HCT116 (cell line): ENCODE results near the gene PCCB. TPM values are rescaled to one million over a fixed set of nuclear protein-coding genes. Genes with fewer than 3 reads are reported as not detected.

Experiments used
- ATAC-seq: fragments of 200-7000 bp; cut with Tn5 transposase; 2 replicates; pipeline ENCODE4 v1.9.1; 2020; ENCODE audit warnings: mild to moderate bottlenecking, moderate library complexity
- BruUV-seq: library from RNA; stranded (reverse); fragments of 400-500 nt; replicated peaks from 2 replicates; lab custom pipeline; 2021; lab: Mats Ljungman, UMichigan
- CTCF ChIA-PET: fragments of 300-600 bp; sonication (Branson Sonifier 250); formaldehyde crosslinking; loops from one replicate; lab custom pipeline; 2021; ENCODE audit warnings: antibody characterized with exemption; lab: Charles Lee
- POLR2A ChIA-PET: fragments of 300-600, 350-600 bp; sonication (Branson Sonifier 250); formaldehyde crosslinking; loops from one replicate; lab custom pipeline; 2021; ENCODE audit warnings: antibody characterized with exemption; lab: Charles Lee
- RAD21 ChIA-PET, 2 experiments: fragments of 300-600 bp; sonication (Branson Sonifier 250); formaldehyde crosslinking; loops; one replicate each; lab custom pipeline; 2023; ENCODE audit warnings: low total read pairs in 2 of 2; ENCODE audit not compliant: uncharacterized antibody in 2 of 2, unreplicated experiment in 2 of 2, low non-redundant PET in 1 of 2; lab: Charles Lee
- DNase-seq: peaks from one replicate; pipeline ENCODE4 v3.0.0-alpha.2; 2010; ENCODE audit warnings: low read depth, low spot score
- H2AFZ ChIP-seq: fragments of 200-600 bp; shearing (Covaris generic), sonication (generic); 2 replicates; pipeline ENCODE4 v1.6.1; 2017; ENCODE audit warnings: low read depth, mixed run types, mixed read lengths, antibody characterized with exemption, low read length; ENCODE audit not compliant: poor library complexity, severe bottlenecking
- H3K27ac ChIP-seq: 2 replicates; pipeline ENCODE4 v1.5.1; 2012; ENCODE audit warnings: low read depth, low read length
- H3K27me3 ChIP-seq: fragments of 200-600 bp; sonication (generic); 2 replicates; pipeline ENCODE4 v1.6.1; 2016; ENCODE audit warnings: mixed run types, low read length, mixed read lengths; ENCODE audit not compliant: insufficient read depth
- H3K36me3 ChIP-seq, 2 experiments: fragments of 200-500 bp in 1 of 2; fragments of 200-600 bp in 1 of 2; sonication (Bioruptor generic) in 1 of 2; sonication (generic) in 1 of 2; 2 replicates each; pipeline versions ENCODE4 v1.5.1 to v1.6.1; 2014 to 2016; ENCODE audit warnings: low read length in 2 of 2, inconsistent platforms in 1 of 2, mixed read lengths in 1 of 2, mixed run types in 1 of 2; ENCODE audit not compliant: insufficient read depth in 2 of 2, control insufficient read depth in 1 of 2
- H3K4me1 ChIP-seq, 2 experiments: fragments of 200-600 bp in 1 of 2; sonication (generic) in 1 of 2; 2 replicates each; pipeline versions ENCODE4 v1.5.1 to v1.6.1; 2012 to 2017; ENCODE audit warnings: low read length in 2 of 2, inconsistent platforms in 1 of 2, mild to moderate bottlenecking in 1 of 2, mixed read lengths in 1 of 2, mixed run types in 1 of 2, moderate library complexity in 1 of 2; ENCODE audit not compliant: insufficient read depth in 2 of 2, control insufficient read depth in 1 of 2
- H3K4me2 ChIP-seq: fragments of 200-600 bp; sonication (generic); 2 replicates; pipeline ENCODE4 v1.6.1; 2017; ENCODE audit warnings: mixed run types, low read length, mixed read lengths
- H3K4me3 ChIP-seq, 2 experiments: fragments of 200-600 bp in 1 of 2; sonication (generic) in 1 of 2; replicated peaks in 1 of 2; 2 replicates each; pipeline ENCODE4 v1.5.1; 2011 to 2016; ENCODE audit warnings: low read length in 2 of 2, control low read depth in 1 of 2, low read depth in 1 of 2, mild to moderate bottlenecking in 1 of 2, mixed read lengths in 1 of 2, mixed run types in 1 of 2
- H3K79me2 ChIP-seq: fragments of 200-600 bp; sonication (generic); 2 replicates; pipeline ENCODE4 v1.6.1; 2017; ENCODE audit warnings: mild to moderate bottlenecking, mixed run types, low read length, moderate library complexity, mixed read lengths; ENCODE audit not compliant: insufficient read depth
- H3K9ac ChIP-seq: fragments of 200-600 bp; sonication (generic); 2 replicates; pipeline ENCODE4 v1.6.1; 2016; ENCODE audit warnings: low read length, mixed read lengths
- H3K9me2 ChIP-seq: fragments of 200-600 bp; sonication (generic), shearing (Covaris generic); 2 replicates; pipeline ENCODE4 v1.6.1; 2017; ENCODE audit warnings: mixed run types, mild to moderate bottlenecking, moderate library complexity; ENCODE audit not compliant: insufficient read depth
- H3K9me3 ChIP-seq, 2 experiments: fragments of 200-500 bp in 1 of 2; fragments of 200-600 bp in 1 of 2; sonication (Bioruptor generic) in 1 of 2; sonication (generic) in 1 of 2; 2 replicates each; pipeline ENCODE4 v1.6.1; 2014 to 2017; ENCODE audit warnings: low read length in 2 of 2, mixed read lengths in 2 of 2, inconsistent platforms in 1 of 2, low read depth in 1 of 2, mild to moderate bottlenecking in 1 of 2, mixed run types in 1 of 2, moderate library complexity in 1 of 2; ENCODE audit not compliant: control insufficient read depth in 1 of 2, insufficient read depth in 1 of 2
- H4K20me1 ChIP-seq: fragments of 200-600 bp; sonication (generic), shearing (Covaris generic); 2 replicates; pipeline ENCODE4 v1.6.1; 2017; ENCODE audit warnings: mixed run types, mild to moderate bottlenecking, moderate library complexity; ENCODE audit not compliant: insufficient read depth
- CBX3 ChIP-seq: IDR thresholded peaks from 2 replicates; pipeline ENCODE4 v1.6.1; 2012; ENCODE audit warnings: low read depth
- CEBPB ChIP-seq: IDR thresholded peaks from 2 replicates; pipeline ENCODE4 v1.6.1; 2012; ENCODE audit warnings: low read depth
- ELF1 ChIP-seq: IDR thresholded peaks from 2 replicates; pipeline ENCODE4 v1.6.1; 2012; ENCODE audit warnings: low read depth, borderline replicate concordance
- EZH2phosphoT487 ChIP-seq: fragments of 200-600 bp; IDR thresholded peaks from 2 replicates; pipeline ENCODE4 v1.6.1; 2018; ENCODE audit warnings: antibody characterized with exemption, borderline replicate concordance
- FOSL1 ChIP-seq: IDR thresholded peaks from 2 replicates; pipeline ENCODE4 v1.6.1; 2012; ENCODE audit warnings: low read depth
- POLR2A ChIP-seq: IDR thresholded peaks from 2 replicates; pipeline ENCODE4 v1.7.0; 2011; ENCODE audit warnings: borderline replicate concordance; ENCODE audit not compliant: insufficient read depth, insufficient read length; ENCODE audit errors: extremely low read depth
- POLR2AphosphoS5 ChIP-seq: IDR thresholded peaks from 2 replicates; pipeline ENCODE4 v1.6.1; 2011; ENCODE audit warnings: mild to moderate bottlenecking, low read depth, low read length, moderate library complexity
- RAD21 ChIP-seq: IDR thresholded peaks from 2 replicates; pipeline ENCODE4 v1.6.1; 2012; ENCODE audit warnings: low read depth, mild to moderate bottlenecking
- SIN3A ChIP-seq: IDR thresholded peaks from 2 replicates; pipeline ENCODE4 v1.6.1; 2012; ENCODE audit warnings: low read depth
- SP1 ChIP-seq: IDR thresholded peaks from 2 replicates; pipeline ENCODE4 v1.6.1; 2012; ENCODE audit warnings: low read depth
- SRF ChIP-seq: IDR thresholded peaks from 2 replicates; pipeline ENCODE4 v1.6.1; 2012; ENCODE audit warnings: low read depth
- TCF7L2 ChIP-seq: IDR thresholded peaks from 2 replicates; pipeline ENCODE4 v1.7.0; 2011; ENCODE audit warnings: borderline replicate concordance, inconsistent platforms; ENCODE audit not compliant: insufficient read depth, insufficient read length; ENCODE audit errors: extremely low read depth
- ZFX ChIP-seq: fragments of 450-650 bp; IDR thresholded peaks from 2 replicates; pipeline ENCODE4 v1.6.1; 2017
- ZNF274 ChIP-seq: fragments of 200-500 bp; sonication (Bioruptor generic); IDR thresholded peaks from 2 replicates; pipeline ENCODE4 v1.6.1; 2014; ENCODE audit warnings: mild to moderate bottlenecking, low read depth, low read length, inconsistent platforms
- intact Hi-C: fragments of 100-400 bp; cut with micrococcal nuclease; formaldehyde crosslinking; loops from 2 replicates; pipeline ENCODE4 v1.10.0; 2022
- total RNA-seq: library from RNA; stranded (reverse); gene quantifications from one replicate; pipeline ENCODE4 v1.2.1, GENCODE V29; 2021; ENCODE audit not compliant: unreplicated experiment
- TF ChIP-seq, protein P1 (sequence below): IDR thresholded peaks from 2 replicates; pipeline ENCODE4 v1.6.1; 2012; ENCODE audit warnings: low read depth
- TF ChIP-seq, protein P2 (sequence below), 3 experiments: fragments of 200-600 bp in 1 of 3; sonication (generic) in 1 of 3; IDR thresholded peaks in 2 of 3; conservative IDR thresholded peaks in 1 of 3; 2 replicates each; pipeline ENCODE4 v1.5.1; 2012 to 2017; ENCODE audit warnings: low read depth in 2 of 3, low read length in 2 of 3, antibody characterized with exemption in 1 of 3, borderline replicate concordance in 1 of 3, control low read depth in 1 of 3, mild to moderate bottlenecking in 1 of 3, mixed read lengths in 1 of 3, mixed run types in 1 of 3, moderate library complexity in 1 of 3; ENCODE audit not compliant: insufficient read depth in 1 of 3
- TF ChIP-seq, protein P3 (sequence below): IDR thresholded peaks from 2 replicates; pipeline ENCODE4 v1.6.1; 2012

The PCCB gene
- total RNA-seq, 1 experiment from 2014 or later = 48.9 TPM

DNA sequence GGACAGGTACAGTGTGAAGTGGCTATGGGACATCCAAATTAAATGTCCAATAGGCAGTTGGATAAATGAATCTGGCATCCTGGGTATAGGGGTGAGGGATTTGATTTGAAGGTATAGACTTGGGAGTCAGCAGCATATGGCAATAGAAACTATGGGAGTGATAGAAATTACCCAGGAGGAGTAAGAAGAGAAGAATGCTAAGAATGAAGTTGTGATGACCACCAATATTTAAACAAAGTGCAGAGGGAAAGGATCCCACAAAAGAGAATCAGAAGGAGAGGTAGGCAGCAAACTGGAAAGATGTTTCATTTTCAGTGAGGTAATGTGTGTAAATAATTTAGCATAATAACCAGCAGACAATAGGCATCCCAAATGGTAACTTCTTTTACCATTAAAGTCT is 40.2 kb upstream of the PCCB start:
- H3K27me3 ChIP-seq = no peaks in the 10 kb centered on the region
- H3K9me2 ChIP-seq = no peaks in the 10 kb centered on the region
- H3K36me3 ChIP-seq = no peaks in the 10 kb centered on the region
- no peak overlapping the region for H3K27ac ChIP-seq
- intact Hi-C loops = no loop called here
- no TSS peak for BruUV-seq
- no peaks in the 10 kb centered on the region for H3K79me2 ChIP-seq
- ChIA-PET RAD21 (no interaction called here), CTCF (no interaction called here), POLR2A (no interaction called here)
- no peak overlapping the region for H2AFZ ChIP-seq
- TF ChIP-seq RAD21 = no peak
- no peak for TF ChIP-seq POLR2AphosphoS5
- no peak for TF ChIP-seq CEBPB
- TF ChIP-seq EZH2phosphoT487 = no peak
- no peak for TF ChIP-seq CBX3
- no peak for TF ChIP-seq SRF
- TF ChIP-seq, protein P1, sequence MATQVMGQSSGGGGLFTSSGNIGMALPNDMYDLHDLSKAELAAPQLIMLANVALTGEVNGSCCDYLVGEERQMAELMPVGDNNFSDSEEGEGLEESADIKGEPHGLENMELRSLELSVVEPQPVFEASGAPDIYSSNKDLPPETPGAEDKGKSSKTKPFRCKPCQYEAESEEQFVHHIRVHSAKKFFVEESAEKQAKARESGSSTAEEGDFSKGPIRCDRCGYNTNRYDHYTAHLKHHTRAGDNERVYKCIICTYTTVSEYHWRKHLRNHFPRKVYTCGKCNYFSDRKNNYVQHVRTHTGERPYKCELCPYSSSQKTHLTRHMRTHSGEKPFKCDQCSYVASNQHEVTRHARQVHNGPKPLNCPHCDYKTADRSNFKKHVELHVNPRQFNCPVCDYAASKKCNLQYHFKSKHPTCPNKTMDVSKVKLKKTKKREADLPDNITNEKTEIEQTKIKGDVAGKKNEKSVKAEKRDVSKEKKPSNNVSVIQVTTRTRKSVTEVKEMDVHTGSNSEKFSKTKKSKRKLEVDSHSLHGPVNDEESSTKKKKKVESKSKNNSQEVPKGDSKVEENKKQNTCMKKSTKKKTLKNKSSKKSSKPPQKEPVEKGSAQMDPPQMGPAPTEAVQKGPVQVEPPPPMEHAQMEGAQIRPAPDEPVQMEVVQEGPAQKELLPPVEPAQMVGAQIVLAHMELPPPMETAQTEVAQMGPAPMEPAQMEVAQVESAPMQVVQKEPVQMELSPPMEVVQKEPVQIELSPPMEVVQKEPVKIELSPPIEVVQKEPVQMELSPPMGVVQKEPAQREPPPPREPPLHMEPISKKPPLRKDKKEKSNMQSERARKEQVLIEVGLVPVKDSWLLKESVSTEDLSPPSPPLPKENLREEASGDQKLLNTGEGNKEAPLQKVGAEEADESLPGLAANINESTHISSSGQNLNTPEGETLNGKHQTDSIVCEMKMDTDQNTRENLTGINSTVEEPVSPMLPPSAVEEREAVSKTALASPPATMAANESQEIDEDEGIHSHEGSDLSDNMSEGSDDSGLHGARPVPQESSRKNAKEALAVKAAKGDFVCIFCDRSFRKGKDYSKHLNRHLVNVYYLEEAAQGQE = no peak
- TF ChIP-seq ZFX = no peak
- TF ChIP-seq, protein P2, sequence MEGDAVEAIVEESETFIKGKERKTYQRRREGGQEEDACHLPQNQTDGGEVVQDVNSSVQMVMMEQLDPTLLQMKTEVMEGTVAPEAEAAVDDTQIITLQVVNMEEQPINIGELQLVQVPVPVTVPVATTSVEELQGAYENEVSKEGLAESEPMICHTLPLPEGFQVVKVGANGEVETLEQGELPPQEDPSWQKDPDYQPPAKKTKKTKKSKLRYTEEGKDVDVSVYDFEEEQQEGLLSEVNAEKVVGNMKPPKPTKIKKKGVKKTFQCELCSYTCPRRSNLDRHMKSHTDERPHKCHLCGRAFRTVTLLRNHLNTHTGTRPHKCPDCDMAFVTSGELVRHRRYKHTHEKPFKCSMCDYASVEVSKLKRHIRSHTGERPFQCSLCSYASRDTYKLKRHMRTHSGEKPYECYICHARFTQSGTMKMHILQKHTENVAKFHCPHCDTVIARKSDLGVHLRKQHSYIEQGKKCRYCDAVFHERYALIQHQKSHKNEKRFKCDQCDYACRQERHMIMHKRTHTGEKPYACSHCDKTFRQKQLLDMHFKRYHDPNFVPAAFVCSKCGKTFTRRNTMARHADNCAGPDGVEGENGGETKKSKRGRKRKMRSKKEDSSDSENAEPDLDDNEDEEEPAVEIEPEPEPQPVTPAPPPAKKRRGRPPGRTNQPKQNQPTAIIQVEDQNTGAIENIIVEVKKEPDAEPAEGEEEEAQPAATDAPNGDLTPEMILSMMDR (IDR thresholded peaks at IDR 0.05 in 2 of 3, conservative IDR thresholded peaks at IDR 0.05 in 1 of 3; ENCODE audit: borderline replicate concordance in 1 of 3, insufficient read depth in 1 of 3, low read depth in 2 of 3, low read length in 2 of 3) = no peak
- TF ChIP-seq SIN3A = no peak
- no peak for TF ChIP-seq FOSL1
- TF ChIP-seq ZNF274 = no peak
- TF ChIP-seq, protein P3, sequence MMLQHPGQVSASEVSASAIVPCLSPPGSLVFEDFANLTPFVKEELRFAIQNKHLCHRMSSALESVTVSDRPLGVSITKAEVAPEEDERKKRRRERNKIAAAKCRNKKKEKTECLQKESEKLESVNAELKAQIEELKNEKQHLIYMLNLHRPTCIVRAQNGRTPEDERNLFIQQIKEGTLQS = no peak
- TF ChIP-seq TCF7L2 = no peak
- TF ChIP-seq POLR2A = no peak
- TF ChIP-seq ELF1 = no peak
- TF ChIP-seq SP1 = no peak
- no peak overlapping the region for H3K4me2 ChIP-seq
- H3K4me3 ChIP-seq = no peak overlapping the region
- no peaks in the 10 kb centered on the region for H3K9me3 ChIP-seq
- ATAC-seq (no peak), DNase-seq (no peak)
- no peaks in the 10 kb centered on the region for H4K20me1 ChIP-seq
- H3K9ac ChIP-seq = no peak overlapping the region
- no peaks in the 10 kb centered on the region; a peak in 1 of 4 replicates for H3K4me1 ChIP-seq
